Measurements from ENCODE around the gene ATP8B4.

- TF ChIP-seq CTCF (IDR thresholded peaks at IDR 0.05; ENCODE audit: low read depth, low read length) (no peak), MAX (IDR thresholded peaks at IDR 0.05; ENCODE audit: low read depth, low read length) (no peak)
These were observed 35.5 kb downstream of the ATP8B4 start for GRCh38 chr15:50083424-50084025.

Data from NB4 (cell line).